ENCODE data around the gene MRNIP.

Gene MRNIP

DNA sequence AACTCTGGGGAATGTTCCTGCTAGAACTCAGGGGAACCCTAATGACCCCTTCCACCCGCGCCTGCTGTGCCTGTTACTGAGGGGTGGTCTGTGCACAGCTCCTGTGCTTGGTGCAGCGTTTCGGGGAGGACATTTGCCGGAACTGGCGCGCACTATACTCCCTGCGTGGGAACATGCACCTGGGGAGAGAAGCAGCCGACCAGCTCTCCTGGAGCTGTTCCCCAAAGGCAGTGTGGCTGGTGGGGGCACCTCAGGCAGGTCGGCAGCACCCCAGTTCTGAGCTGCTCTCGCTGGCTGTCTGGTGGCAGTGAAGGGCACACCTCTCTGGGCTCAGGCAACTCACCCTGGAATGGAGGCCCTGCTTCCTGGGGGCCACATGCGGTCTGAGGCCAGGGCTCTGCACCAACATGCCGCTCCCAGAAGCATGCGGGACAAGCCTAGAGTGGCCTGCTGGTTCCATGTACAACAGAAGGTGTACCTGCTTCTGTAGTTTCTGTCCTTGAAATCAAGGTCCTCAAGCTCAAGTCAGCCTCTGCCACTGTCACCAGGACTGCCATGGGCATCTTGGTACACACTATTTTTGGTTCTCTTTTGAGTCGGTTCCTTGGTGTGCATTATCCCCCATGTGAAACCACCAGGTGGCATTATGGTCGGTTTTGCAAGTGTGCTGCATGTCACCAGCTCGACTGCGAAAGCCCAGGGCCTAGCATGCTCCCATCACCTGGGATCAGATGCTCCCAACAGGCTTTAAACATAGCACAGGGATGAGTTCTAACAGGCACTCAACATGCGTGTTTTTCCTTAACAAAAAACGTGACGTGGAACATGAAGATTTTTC lies 7.8 kb upstream of the MRNIP start:
- H3K4me3 ChIP-seq (replicated peaks; ENCODE audit: low read depth, low read length), result no peak overlapping the region
- TF ChIP-seq, protein P1, sequence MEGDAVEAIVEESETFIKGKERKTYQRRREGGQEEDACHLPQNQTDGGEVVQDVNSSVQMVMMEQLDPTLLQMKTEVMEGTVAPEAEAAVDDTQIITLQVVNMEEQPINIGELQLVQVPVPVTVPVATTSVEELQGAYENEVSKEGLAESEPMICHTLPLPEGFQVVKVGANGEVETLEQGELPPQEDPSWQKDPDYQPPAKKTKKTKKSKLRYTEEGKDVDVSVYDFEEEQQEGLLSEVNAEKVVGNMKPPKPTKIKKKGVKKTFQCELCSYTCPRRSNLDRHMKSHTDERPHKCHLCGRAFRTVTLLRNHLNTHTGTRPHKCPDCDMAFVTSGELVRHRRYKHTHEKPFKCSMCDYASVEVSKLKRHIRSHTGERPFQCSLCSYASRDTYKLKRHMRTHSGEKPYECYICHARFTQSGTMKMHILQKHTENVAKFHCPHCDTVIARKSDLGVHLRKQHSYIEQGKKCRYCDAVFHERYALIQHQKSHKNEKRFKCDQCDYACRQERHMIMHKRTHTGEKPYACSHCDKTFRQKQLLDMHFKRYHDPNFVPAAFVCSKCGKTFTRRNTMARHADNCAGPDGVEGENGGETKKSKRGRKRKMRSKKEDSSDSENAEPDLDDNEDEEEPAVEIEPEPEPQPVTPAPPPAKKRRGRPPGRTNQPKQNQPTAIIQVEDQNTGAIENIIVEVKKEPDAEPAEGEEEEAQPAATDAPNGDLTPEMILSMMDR (IDR thresholded peaks at IDR 0.05; ENCODE audit: low read length, missing control alignments), result no peak
- no peak for DNase-seq (ENCODE audit: low read depth)

DNA sequence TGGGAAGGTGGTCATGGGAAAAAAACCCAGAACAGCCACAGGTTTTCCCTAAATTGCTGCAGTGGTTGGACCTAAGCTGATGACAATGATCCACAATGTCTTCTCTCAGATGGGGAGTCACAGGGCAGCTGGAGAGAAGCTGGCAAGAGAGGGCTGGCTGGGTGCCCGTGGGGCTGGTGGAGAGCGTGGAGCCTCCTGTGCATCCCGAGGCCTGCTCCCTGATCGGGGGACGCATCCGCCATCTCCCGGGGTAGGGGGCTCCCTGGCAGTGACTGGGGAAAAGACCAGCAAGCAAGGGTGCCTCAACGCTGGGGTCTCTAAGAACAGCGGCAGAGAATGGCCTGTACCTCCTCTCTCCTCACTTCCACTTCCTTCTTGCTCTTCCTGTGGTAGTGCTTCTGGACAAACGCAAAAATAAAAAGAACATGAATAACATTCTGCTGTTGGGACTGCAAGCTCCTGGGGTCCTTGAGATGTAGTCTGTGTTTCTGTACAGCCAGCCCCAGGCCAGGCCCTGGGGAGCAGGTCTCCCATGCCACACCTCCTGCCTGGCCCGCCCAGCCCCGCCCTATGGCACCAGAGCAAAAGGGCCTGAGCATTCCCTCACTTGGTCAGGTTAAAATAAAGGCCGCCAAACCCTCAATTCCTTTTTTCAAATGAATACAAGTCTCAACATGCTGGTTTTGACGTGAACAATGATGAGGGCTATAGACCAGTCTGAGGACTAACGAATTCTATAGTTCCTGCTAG lies 7.0 kb upstream of the MRNIP start:
- TF ChIP-seq, protein P1 (IDR thresholded peaks at IDR 0.05; ENCODE audit: low read length, missing control alignments), result no peak
- DNase-seq (ENCODE audit: low read depth), result no peak
- no peak overlapping the region for H3K4me3 ChIP-seq (replicated peaks; ENCODE audit: low read depth, low read length)

DNA sequence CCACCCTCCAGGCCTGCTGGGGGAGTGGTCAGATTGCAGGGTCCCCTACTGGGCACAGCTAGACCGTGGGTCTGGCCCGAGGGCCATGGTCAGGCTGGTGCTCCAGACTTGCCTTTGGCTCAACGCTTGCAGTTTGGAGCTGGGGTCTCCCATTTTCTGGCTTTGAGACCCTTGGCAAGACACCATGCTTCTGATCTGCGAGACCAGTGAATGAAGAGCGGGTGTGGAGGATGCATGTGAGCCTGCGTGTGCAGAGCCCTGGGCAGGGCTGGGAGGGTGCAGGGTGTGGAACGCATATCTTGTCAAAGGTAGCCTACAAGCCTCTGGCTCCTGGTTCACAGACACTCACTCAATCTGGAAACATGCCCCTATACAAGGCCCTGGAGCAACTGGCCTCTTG lies 6.1 kb upstream of the MRNIP start:
- TF ChIP-seq, protein P1 (IDR thresholded peaks at IDR 0.05; ENCODE audit: low read length, missing control alignments), result no peak
- H3K4me3 ChIP-seq (replicated peaks; ENCODE audit: low read depth, low read length), result no peak overlapping the region
- no peak for DNase-seq (ENCODE audit: low read depth)

DNA sequence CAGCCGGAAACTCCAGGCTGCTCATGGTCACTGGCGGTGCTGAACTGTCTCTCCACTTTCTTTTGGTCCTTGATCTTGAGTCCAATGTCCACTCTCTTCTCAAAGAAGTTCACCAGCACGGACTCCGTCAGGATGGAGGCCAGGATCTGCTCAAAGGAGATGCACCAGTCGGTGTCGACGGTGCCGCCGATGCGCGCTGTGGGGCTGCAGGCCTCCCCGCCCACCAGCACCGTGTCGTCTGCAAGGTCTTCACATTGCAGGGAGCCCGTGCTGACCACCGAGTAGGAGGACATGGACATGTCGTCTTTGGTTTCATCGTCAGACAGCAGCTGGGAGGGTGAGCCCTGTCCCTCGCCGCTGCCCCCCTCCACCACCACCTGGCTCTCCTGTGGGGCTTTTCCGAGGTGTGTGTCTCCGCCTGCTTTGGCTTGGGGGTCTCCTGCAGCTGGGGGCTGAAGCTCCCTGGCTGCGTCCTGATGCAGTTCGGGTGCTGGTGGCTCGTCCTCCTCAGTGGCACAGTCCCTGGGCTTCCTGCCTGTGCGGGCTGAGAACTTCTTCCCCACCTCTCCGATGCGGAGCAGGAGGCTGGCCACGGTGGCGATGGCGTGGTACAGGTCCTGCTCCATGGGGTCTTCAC lies 5.0 kb upstream of the MRNIP start:
- H3K4me3 ChIP-seq (replicated peaks; ENCODE audit: low read depth, low read length), result no peak overlapping the region
- DNase-seq (ENCODE audit: low read depth), result no peak
- TF ChIP-seq, protein P1 (IDR thresholded peaks at IDR 0.05; ENCODE audit: low read length, missing control alignments), result no peak

DNA sequence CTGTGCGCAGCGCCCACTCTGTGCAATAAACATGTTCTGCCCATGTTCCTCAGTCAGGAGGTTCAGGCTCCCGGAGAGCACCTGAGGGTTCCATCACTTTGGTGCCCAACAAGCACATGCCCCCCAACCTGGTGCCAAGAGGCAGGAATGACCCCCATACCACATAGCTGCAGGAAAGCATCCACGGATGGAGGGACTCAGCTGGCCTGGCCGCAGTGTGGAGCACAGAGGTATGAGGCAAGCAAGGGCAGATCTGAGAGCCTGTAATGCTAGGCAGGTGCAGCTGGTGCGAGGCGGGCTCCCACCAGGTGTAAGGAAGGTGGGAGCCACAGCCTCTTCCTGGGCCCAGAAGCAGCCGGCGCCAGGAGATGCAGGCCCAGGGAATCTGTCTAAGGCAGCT lies 4.3 kb upstream of the MRNIP start:
- DNase-seq (ENCODE audit: low read depth), result no peak
- no peak overlapping the region for H3K4me3 ChIP-seq (replicated peaks; ENCODE audit: low read depth, low read length)
- TF ChIP-seq, protein P1 (IDR thresholded peaks at IDR 0.05; ENCODE audit: low read length, missing control alignments), result no peak

DNA sequence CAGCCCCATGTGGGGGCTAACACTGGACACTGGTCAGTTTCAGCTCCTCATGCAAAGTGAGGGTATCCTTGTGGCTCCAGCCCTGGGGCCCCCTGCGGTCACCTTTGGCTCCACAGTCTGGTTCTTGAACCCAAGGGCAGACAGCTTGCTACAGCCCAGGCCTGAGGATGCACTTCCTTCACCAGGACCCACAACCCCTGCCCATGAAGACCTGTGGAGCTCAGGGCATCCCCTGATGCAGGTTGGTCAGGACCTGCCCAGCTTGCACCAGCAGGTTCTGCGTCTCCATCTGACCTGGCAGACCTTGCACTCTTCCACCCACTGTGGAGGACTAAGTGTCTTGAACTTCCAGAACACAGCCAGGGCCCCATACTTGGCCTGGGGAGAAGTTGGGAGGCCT lies 3.7 kb upstream of the MRNIP start:
- no peak for DNase-seq (ENCODE audit: low read depth)
- TF ChIP-seq, protein P1 (IDR thresholded peaks at IDR 0.05; ENCODE audit: low read length, missing control alignments), result no peak
- H3K4me3 ChIP-seq (replicated peaks; ENCODE audit: low read depth, low read length), result no peak overlapping the region
